Measurements from ENCODE around the gene HOXA3. TPM values are rescaled to one million over a fixed set of nuclear protein-coding genes. Genes with fewer than 3 reads are reported as not detected.

HOXA3 gene
- total RNA-seq, 1 experiment from 2014 or later, result not detected

DNA sequence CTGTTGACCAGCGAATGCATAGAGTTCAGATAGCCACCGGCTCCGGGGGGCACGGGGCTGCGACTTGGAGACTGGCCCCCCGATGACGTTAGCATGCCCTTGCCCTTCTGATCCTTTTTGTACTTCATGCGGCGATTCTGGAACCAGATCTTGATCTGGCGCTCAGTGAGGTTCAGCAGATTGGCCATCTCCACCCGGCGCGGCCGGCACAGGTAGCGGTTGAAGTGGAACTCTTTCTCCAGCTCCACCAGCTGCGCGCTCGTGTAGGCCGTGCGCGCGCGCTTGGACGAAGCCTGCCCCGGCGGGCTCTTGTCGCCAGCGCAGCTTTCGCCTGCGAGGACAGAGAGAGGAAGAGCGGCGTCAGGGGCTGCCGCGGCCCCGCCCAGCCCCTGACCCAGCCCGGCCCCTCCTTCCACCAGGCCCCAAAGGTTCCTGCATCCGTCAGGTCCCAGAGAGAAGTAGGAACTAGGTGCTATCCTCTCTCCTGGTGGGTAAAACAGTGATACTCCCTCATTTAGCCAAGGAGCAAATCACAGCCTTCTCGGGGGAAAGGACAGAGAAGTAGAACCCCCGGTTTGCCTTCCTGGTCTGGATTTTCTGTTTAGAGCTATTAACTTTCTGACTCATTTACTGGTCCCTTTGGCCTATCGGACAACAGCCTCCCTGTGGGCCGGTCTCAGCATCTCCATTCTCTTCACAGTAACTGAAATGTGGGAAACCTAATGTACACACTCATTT lies 43.8 kb downstream of the HOXA3 start:
- Mint-ChIP-seq H3K36me3 (no peaks in the 10 kb centered on the region; the same call in 1 of the 2 replicates), H3K9me3 (no peaks in the 10 kb centered on the region), H3K27ac (no peak overlapping the region), H3K4me1 (peaks cover 26% of the 10 kb centered on the region), H3K27me3 (ENCODE audit: low read depth) (peaks cover 99% of the 10 kb centered on the region), H3K4me3 (peak overlapping the region; percentile 63)
- peak; percentile 72 for ATAC-seq
- no peak for TF ChIP-seq ZSCAN18 (CRISPR knock-in tag; IDR thresholded peaks at IDR 0.05)
- peak; percentile 72 for DNase-seq (ENCODE audit: low spot score)
- ChIA-PET CTCF (interaction anchor here (0.6 to 1.9 kb wide), 4 partner anchors 10 to 265 kb away, joined by 3 to 4 read pairs (median 4); no protein-coding TSS in a partner anchor), POLR2A (interaction anchor here (0.8 to 0.9 kb wide), 2 partner anchors 9 to 10 kb away, joined by 3 read pairs; no protein-coding TSS in a partner anchor)

DNA sequence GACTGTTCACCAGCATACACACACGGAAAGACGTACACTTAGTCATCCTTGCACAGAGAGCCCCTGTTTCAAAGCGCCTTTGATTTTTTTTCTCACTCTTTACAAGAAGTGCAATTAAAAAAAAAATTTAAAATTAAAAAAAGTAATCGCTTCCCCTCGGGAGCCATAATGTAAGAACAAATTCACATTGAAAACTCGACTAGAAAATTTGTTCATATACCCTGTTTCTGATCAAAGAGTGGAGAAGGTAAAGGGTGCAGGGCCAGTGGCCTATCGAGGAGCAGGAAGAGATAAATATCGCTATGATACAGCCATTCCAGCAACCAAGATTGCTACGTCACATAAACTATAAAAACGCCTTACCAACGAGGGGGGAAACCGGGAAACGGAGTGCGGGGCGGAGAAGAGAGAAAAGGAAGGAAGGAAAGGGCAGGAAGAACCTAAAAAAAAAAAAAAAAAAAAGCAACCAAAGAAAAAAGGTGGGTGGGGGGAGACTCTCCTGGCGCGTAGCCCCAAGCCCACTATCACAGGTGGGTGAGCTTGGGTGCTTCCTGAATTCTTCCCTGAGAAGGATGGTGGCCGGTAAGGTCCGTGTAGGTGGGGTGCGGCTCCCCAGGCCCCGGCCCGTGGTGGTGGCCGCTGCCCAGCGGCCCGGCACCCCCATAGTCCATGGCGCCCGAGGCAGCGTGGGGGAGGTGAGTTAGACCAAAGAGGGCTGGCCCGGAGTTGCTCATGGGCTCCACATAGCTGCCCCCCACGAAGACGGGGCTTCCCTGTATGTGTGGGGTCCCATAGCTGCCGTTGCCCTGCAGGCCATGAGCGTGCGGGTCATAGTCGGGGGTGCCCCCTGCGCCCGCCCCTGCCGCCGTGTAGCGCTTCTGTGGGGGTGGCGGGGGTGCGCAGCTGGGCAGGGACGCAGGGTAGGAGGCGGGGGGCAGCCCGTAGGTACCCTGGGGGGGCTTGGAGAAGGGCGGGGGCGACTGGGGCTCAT lies 44.7 kb downstream of the HOXA3 start:
- TF ChIP-seq, protein P1, sequence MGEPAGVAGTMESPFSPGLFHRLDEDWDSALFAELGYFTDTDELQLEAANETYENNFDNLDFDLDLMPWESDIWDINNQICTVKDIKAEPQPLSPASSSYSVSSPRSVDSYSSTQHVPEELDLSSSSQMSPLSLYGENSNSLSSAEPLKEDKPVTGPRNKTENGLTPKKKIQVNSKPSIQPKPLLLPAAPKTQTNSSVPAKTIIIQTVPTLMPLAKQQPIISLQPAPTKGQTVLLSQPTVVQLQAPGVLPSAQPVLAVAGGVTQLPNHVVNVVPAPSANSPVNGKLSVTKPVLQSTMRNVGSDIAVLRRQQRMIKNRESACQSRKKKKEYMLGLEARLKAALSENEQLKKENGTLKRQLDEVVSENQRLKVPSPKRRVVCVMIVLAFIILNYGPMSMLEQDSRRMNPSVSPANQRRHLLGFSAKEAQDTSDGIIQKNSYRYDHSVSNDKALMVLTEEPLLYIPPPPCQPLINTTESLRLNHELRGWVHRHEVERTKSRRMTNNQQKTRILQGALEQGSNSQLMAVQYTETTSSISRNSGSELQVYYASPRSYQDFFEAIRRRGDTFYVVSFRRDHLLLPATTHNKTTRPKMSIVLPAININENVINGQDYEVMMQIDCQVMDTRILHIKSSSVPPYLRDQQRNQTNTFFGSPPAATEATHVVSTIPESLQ (CRISPR knock-in tag; IDR thresholded peaks at IDR 0.05), result no peak
- TF ChIP-seq NFE2L1 (CRISPR knock-in tag; IDR thresholded peaks at IDR 0.05), result no peak
- TF ChIP-seq ZNF416 (CRISPR knock-in tag; IDR thresholded peaks at IDR 0.05), result no peak
- TF ChIP-seq, protein P2, sequence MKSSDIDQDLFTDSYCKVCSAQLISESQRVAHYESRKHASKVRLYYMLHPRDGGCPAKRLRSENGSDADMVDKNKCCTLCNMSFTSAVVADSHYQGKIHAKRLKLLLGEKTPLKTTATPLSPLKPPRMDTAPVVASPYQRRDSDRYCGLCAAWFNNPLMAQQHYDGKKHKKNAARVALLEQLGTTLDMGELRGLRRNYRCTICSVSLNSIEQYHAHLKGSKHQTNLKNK (CRISPR knock-in tag; IDR thresholded peaks at IDR 0.05), result no peak
- TF ChIP-seq CDX4 (CRISPR knock-in tag; IDR thresholded peaks at IDR 0.05; ENCODE audit: borderline replicate concordance), result no peak
- TF ChIP-seq, protein P3, sequence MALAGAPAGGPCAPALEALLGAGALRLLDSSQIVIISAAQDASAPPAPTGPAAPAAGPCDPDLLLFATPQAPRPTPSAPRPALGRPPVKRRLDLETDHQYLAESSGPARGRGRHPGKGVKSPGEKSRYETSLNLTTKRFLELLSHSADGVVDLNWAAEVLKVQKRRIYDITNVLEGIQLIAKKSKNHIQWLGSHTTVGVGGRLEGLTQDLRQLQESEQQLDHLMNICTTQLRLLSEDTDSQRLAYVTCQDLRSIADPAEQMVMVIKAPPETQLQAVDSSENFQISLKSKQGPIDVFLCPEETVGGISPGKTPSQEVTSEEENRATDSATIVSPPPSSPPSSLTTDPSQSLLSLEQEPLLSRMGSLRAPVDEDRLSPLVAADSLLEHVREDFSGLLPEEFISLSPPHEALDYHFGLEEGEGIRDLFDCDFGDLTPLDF (CRISPR knock-in tag; IDR thresholded peaks at IDR 0.05), result no peak
- TF ChIP-seq, protein P4, sequence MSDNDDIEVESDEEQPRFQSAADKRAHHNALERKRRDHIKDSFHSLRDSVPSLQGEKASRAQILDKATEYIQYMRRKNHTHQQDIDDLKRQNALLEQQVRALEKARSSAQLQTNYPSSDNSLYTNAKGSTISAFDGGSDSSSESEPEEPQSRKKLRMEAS (CRISPR knock-in tag; IDR thresholded peaks at IDR 0.05), result no peak
- no peak for TF ChIP-seq PRRX2 (CRISPR knock-in tag; IDR thresholded peaks at IDR 0.05)
- TF ChIP-seq GRHL2 (CRISPR knock-in tag; IDR thresholded peaks at IDR 0.05; ENCODE audit: insufficient replicate concordance, severe bottlenecking), result no peak
- TF ChIP-seq, protein P5, sequence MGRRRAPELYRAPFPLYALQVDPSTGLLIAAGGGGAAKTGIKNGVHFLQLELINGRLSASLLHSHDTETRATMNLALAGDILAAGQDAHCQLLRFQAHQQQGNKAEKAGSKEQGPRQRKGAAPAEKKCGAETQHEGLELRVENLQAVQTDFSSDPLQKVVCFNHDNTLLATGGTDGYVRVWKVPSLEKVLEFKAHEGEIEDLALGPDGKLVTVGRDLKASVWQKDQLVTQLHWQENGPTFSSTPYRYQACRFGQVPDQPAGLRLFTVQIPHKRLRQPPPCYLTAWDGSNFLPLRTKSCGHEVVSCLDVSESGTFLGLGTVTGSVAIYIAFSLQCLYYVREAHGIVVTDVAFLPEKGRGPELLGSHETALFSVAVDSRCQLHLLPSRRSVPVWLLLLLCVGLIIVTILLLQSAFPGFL (CRISPR knock-in tag; IDR thresholded peaks at IDR 0.05; ENCODE audit: borderline replicate concordance), result no peak
- no peak for TF ChIP-seq GTF2I (CRISPR knock-in tag; conservative IDR thresholded peaks at IDR 0.05)
- no peak for TF ChIP-seq TEAD4 (CRISPR knock-in tag; IDR thresholded peaks at IDR 0.05)
- Mint-ChIP-seq H3K4me3 (peak overlapping the region; percentile 63), H3K27ac (no peak overlapping the region), H3K36me3 (no peaks in the 10 kb centered on the region; the same call in 1 of the 2 replicates), H3K4me1 (peaks cover 27% of the 10 kb centered on the region), H3K27me3 (ENCODE audit: low read depth) (peaks cover 100% of the 10 kb centered on the region), H3K9me3 (no peaks in the 10 kb centered on the region)
- DNase-seq (ENCODE audit: low spot score) (no peak), ATAC-seq (no peak)
- CTCF ChIA-PET, result interaction anchor here (0.6 to 1.9 kb wide), 3 partner anchors 9 to 68 kb away, joined by 4 read pairs; no protein-coding TSS in a partner anchor
- POLR2A ChIA-PET, result interaction anchor here (0.9 kb wide), 1 partner anchor 9 kb away, joined by 3 read pairs; no protein-coding TSS in a partner anchor

All from WTC11 (cell line).